G401 (cell line): Measurements from ENCODE around the gene PKMYT1. TPM values are rescaled to one million over a fixed set of nuclear protein-coding genes. Genes with fewer than 3 reads are reported as not detected.

Experiments
- DNase-seq: peaks from one replicate; pipeline ENCODE4 v3.0.0-alpha.2; 2015; ENCODE audit warnings: low spot score
- in situ Hi-C: cut with HindIII; loops from 2 replicates; pipeline ENCODE4 v1.10.0; 2016; ENCODE audit warnings: low sequenced_read_pairs, mixed read lengths
- total RNA-seq: library from RNA; depleted of rRNA; stranded (reverse); fragments of >200 nt; shearing (Covaris generic); gene quantifications from 2 replicates; pipeline ENCODE4 v1.2.3, GENCODE V29; 2014

Gene PKMYT1
- total RNA-seq, 1 experiment from 2014 or later, result 19.0 TPM

- peak; percentile 100 for DNase-seq
- in situ Hi-C loops, result no loop called here
Observed at GRCh38 chr16:3003582-3004270, 23.5 kb upstream of the PKMYT1 start.

GRCh38 chr16:3001316-3001715, 21.1 kb upstream of the PKMYT1 start:
- DNase-seq, result no peak
- in situ Hi-C loops, result no loop called here

- no peak for DNase-seq
- in situ Hi-C loops, result no loop called here
Observed at GRCh38 chr16:3000540-3000939, 20.3 kb upstream of the PKMYT1 start.

- DNase-seq, result no peak
- in situ Hi-C loops, result no loop called here
Observed at GRCh38 chr16:2999929-3000328, 19.7 kb upstream of the PKMYT1 start.

GRCh38 chr16:2996298-2996697, 16.1 kb upstream of the PKMYT1 start:
- DNase-seq, result no peak
- in situ Hi-C loops, result no loop called here

GRCh38 chr16:2992383-2993081, 12.3 kb upstream of the PKMYT1 start:
- DNase-seq, result no peak
- in situ Hi-C loops, result no loop called here

GRCh38 chr16:2991566-2992261, 11.5 kb upstream of the PKMYT1 start:
- in situ Hi-C loops, result no loop called here
- no peak for DNase-seq

GRCh38 chr16:2990891-2991290, 10.6 kb upstream of the PKMYT1 start:
- DNase-seq, result no peak
- in situ Hi-C loops, result no loop called here

- in situ Hi-C loops, result no loop called here
- DNase-seq, result no peak
Observed at GRCh38 chr16:2988590-2989099, 8.4 kb upstream of the PKMYT1 start.

- in situ Hi-C loops, result no loop called here
- DNase-seq, result no peak
Observed at GRCh38 chr16:2987833-2988232, 7.6 kb upstream of the PKMYT1 start.

GRCh38 chr16:2987286-2987685, 7.0 kb upstream of the PKMYT1 start:
- in situ Hi-C loops, result no loop called here
- DNase-seq, result no peak

GRCh38 chr16:2986623-2987188, 6.5 kb upstream of the PKMYT1 start:
- DNase-seq, result no peak
- in situ Hi-C loops, result no loop called here

- DNase-seq, result peak; percentile 96
- in situ Hi-C loops, result no loop called here
Observed at GRCh38 chr16:2985893-2986355, 5.7 kb upstream of the PKMYT1 start.

- in situ Hi-C loops, result no loop called here
- peak; percentile 35 for DNase-seq
Observed at GRCh38 chr16:2985462-2985861, 5.2 kb upstream of the PKMYT1 start.

GRCh38 chr16:2983706-2984136, 3.5 kb upstream of the PKMYT1 start:
- DNase-seq, result peak; percentile 77
- in situ Hi-C loops, result no loop called here

GRCh38 chr16:2982402-2982801, 2.2 kb upstream of the PKMYT1 start:
- no peak for DNase-seq
- in situ Hi-C loops, result no loop called here

GRCh38 chr16:2981899-2982250, 1.6 kb upstream of the PKMYT1 start:
- DNase-seq, result no peak
- in situ Hi-C loops, result no loop called here

- in situ Hi-C loops, result no loop called here
- DNase-seq, result no peak
Observed at GRCh38 chr16:2981177-2981898, 1.1 kb upstream of the PKMYT1 start.

GRCh38 chr16:2979669-2980226, 498 bp downstream of the PKMYT1 start:
- no peak for DNase-seq
- in situ Hi-C loops, result no loop called here
